GM21367 (cell line): ENCODE measurements around the gene LDHB.
"Not testable (repeated sequence)": the region's sequence is repeated elsewhere in the genome, so short reads cannot be mapped to it uniquely, and the experiment has no call there.

ENCODE experiments used
- ATAC-seq: cut with Tn5 transposase; IDR thresholded peaks from one replicate; pipeline ENCODE4 v1.9.1; 2021; ENCODE audit not compliant: unreplicated experiment

The LDHB gene

DNA sequence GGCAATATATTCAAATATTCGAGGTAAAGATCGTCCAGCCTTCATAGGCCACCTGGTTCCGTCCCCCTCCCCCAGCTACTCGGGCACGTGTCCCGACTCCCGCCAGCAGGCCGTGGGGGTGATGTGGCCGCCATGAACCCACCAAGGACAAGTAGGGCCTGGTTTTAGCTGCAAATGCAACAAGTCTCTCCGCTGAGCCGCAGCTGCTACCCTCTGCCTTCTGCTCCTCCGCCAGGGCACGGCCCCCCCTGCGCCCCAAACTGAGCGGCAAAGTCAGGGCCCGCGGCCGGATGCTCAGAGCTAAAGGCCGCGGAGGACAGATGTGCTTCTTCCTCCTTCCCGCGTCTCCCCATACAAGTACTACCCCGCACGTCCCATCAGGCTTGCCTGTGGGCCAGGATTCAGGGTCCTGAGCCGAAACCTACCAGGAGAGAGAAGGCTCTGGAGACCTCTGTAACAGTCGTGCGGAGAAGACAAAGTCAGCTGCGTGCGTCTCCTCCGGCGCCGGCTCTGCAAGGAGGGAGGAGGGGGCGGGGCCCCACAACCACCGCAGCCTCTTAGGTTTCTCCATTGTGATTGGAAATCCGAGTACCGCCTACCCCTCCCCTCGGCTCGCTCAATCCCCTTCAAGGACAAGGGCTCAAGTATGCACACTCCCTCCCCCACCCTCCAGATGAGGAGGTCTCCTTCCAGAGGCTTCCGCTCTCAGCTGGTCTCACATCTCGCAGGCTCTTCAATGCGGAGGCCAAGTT lies at the start of gene LDHB:
LDHB (minus strand) TSS at position 517 of the 752 bp plus-strand sequence. CDS start 3,171 bp downstream, outside the sequence.
- ATAC-seq, result peak; percentile 95

DNA sequence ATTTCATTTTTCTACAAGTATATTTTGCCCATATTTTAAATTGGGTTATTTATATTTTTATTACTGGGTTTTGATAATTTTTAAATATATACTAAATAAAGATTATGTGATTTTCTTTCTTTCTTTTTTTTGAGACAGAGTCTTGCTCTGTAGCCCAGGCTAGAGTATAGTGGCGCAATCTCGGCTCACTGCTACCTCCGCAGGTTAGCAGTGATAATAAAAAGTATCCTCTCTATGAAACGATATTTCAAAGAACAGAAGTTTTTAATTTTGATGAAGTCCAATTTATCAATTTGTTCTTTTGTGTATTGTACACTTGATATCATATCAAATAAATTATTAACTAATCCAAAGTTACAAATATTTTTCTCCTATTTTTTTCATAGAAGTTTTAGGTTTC lies 47.2 kb upstream of the LDHB start:
- ATAC-seq, result no peak

DNA sequence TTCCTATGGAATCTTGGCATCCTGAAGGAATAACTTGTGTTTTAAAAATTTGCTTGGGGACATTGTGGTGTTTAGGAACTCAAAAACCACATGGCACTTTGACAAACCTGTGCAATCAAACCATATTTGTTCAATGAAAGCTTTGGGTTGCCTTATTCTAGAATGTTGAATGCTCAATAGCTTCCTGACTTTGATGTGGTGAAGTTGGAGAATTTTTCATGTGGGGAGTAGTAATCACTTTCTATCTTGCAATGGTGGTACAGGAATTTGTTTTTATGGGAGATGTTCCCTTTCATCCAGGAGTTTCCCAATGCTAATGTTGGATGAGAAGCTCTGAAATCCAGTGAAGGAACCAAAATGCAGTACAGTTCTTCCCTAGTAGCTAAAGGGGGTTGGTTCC lies 42.2 kb upstream of the LDHB start:
- no peak for ATAC-seq

DNA sequence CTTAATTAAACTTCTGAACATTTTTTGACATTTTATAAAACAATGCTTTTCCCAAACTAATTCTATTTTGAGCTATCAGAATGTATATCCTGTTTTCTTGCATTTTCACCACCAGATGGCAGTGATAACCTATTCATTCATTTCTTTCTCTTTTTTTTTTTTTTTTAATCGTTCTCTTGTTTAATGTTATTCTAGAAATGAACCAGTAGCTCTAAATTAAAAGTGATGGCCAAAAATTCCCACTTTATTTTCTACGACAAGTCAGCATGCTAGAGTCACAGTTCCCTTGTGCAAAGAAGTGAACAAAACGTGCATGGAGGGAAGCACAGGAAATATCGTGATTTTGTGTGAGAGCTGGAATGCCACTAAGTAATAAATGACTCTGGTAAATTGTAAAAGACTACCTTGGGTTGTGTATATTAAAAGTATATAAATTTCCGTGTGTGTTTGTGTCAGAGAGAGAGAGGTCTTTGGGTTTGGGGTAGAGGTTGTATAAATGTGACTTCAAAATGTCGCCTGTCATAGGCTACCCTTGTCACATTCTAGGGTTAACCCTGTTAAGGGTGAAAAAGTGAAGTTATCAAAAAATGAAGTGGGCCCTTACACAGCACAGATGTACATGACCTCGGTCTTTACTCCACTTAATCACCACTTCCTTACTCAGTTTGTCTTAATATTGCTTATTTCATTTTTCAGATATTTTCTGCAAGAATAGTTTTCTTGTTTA lies 40.4 kb upstream of the LDHB start:
- no peak for ATAC-seq

DNA sequence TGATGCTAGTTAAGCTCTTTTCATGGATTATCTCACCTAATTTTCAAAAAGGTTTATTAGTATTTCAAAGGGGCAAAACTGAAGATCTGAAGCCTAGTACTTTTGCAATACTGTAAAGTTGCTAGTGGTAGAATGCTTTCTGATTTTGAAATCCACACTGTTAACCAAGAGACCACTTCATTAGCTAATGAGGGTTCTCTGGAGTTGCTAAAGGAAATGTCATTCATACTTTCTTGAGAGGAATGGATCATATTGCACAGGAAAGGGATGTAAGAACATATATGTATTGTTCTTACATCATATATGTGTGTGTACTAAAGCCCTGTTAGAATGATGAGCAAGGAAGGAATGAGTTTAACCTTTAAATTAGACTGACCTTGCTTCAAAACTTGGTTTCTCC lies 39.0 kb upstream of the LDHB start:
- no peak for ATAC-seq

DNA sequence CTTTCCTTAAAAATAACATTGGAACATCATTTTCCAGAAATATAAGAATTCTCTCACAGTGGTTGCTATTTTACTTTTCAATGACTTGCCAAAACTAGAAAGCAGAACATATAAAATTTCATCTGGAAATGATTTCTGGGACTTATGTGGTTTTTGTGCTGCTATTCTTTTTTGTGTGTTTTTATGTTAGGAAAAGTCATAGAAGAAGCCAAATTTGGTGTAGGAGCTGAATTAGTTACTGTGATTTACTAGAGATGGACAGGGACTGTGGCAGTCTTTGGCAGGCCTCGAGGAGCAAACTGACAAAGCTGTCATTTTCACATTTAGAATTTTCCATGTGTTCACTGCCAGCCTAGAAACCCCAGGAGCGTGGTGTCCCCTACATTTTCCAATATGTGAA lies 38.3 kb upstream of the LDHB start:
- no peak for ATAC-seq

DNA sequence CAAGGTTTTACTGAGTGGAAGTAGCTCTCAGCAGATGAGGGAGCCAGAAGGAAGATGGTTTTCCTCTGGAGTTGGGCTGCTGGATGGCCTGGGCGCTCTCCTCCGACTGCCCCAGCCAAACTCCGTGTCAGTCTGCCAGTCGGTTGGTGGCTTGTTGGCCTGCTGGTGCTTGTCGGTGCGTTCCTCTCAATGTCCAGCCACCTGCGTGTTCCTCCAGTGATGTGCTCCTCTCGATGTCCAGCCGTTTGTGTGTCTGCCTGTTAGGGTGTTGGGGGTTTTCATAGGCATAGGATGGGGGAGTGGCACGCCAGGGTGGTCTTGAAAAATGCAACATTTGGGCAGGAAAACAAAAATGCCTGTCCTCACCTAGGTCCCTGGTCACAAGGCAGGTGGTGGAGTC lies 37.0 kb upstream of the LDHB start:
- ATAC-seq, result no peak

DNA sequence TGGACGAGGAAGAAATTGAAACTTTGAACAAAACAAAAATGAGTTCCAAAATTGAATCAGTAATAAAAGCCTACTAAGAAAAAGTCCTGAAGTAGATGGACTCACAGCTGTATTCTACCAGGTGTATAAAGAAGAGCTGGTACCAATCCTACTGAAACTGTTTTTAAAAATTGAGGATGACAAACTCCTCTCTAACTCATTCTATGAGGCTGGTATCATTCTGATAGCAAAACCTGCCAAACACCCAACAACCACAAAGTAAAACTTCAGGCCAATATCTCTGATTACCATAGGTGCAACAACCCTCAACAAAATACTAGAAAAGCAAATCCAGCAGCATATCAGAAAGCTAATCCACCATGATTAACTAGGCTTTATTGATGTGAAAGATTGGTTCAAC lies 33.9 kb upstream of the LDHB start:
- ATAC-seq, result no peak

DNA sequence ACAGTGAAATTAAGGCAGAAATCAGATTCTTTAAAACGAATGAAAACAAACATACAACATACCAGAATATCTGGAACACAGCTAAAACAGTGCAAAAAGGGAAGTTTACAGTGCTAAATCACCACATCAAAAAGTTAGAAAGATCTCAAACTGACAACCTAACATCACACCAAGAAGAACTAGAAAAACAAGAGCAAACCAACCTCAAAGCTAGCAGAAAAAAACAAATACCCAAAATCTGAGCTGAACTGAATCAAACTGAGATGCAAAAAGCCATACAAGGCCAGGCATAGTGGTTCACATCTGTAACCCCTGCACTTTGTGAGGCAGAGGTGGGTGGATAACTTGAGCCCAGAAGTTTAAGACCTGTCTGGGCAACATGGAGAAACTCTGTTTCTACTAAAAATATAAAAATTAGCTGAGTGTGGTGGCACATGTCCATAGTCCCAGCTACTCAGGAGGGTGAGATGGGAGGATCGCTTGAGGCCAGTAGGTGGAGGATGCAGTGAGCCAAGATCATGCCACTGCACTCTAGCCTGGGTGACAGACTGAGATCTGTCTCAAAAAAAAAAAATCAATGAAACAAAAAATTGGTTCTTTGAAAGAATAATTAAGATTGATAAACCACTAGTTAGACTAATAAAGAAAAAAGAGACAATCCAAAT lies 33.2 kb upstream of the LDHB start:
- ATAC-seq, result no peak

DNA sequence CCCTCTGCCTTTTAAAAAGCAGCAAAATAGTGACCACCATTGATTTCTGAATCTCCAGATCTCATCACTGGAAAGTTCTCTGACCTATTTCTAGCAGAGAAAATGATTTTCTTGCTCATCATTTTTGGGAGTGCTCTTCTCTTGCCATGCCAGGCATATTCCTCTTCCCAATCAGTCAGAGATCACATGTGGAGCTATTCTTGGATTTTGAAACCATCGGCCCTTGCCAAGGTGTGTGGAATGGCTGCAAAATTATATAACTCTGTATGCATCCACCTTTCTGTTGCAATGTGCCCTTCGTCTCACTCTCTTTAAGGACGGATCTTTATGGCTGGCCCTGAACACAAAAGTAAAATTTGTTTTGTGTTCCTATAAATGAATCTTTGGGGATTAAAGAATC lies 25.5 kb upstream of the LDHB start:
- no peak for ATAC-seq

DNA sequence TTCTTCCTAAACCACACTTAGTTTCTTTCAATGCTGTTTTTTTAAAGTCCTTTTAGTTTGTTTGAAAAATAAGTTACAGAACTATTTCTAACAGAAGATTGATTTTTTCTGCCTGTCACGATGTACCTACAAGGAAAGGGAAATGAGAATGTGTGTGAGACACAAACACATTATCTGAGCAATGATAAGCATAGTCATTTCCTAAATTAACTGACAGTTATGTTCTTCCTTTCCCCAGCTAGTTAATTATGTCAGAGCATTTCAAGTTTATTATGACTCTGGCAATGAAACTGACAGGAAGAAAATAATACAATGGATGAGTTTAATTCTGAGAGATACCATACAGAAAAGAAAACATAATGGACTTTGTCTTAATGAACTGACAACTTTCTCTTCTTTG lies 21.3 kb upstream of the LDHB start:
- ATAC-seq, result no peak

DNA sequence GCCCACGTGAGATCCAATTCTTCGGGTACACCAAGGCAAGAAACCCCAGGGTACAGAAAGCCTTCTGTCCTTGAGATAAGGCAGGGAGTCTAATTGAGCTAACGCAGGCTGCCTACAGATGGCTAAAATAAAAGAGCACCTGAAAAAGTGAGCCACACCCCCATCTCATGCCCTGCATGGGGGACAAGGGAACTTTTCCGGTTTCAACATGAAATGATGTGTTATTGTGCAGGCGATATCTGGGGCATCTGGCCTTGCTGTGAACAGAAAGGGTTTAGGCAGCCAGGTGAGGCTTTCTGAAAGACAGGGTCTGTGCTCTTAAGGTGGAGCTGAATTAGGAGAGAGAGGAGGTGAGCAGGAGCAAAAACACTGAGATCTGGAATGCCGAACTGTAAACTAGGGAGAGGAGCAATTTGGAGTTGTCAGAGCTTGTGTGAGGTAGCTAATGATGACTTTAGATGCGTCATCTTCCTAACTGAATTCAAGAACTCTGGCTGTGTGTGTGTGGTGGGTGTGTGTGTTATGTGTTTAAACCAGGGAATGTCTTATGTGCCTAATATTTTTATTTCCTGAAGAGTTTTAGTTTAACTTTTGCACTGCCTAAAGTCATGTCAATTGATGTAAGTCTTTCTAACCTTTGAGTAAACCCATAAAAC lies 20.1 kb upstream of the LDHB start:
- ATAC-seq, result no peak

DNA sequence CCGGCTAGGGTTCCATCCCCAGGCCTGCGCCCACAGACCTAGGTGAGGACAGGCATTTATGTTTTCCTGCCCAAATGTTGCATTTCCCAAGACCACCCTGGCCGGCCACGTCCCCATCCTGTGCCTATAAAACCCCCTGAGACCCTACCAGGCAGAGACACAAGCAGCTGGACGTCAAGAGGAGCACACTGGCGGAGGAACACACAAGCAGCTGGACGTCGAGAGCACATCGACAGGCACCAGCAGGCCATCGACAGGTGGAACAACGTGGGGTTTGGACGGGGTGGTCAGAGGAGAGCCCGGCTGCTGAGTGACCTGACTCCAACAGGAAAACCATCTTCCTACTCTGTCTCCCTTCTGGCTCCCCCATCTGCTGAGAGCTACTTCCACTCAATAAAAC lies 19.6 kb upstream of the LDHB start:
- ATAC-seq, result no peak

DNA sequence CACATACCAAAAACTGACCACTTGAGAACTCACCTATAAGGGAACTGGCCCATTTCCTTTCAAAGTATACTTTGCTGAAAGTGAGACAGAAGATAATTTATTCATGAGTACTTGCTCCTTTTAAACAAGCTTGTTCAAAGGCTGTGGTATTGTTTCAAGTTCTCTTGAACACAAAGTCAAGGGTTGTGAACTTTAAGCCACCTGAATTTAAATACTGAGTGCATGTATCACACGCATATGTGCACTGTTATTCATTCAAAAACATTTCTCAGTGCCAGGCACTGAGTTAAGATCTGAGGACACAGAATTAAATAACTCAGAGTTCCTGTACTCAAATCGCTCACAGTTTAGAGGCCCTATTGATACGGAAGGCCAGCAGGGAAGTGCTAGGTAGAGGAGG lies 19.1 kb upstream of the LDHB start:
- no peak for ATAC-seq

DNA sequence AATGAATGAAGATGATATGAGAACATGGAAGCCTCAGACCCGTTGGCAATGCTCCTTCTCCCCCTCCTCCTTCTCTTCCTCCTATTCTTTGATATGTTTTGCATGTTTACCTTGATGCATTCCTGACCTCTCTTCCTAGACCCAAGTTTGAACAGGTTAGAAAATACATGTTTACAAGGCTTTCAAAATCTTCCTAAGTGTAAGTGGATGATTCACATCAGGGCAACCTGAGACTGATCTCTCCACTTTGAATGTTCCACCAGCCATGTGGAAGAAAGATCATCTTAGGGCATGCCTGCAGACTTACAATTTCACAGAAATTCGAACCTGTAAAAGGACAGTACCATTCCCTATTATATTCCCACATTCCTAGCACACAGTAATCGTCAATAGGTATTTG lies 18.0 kb upstream of the LDHB start:
- ATAC-seq, result no peak

DNA sequence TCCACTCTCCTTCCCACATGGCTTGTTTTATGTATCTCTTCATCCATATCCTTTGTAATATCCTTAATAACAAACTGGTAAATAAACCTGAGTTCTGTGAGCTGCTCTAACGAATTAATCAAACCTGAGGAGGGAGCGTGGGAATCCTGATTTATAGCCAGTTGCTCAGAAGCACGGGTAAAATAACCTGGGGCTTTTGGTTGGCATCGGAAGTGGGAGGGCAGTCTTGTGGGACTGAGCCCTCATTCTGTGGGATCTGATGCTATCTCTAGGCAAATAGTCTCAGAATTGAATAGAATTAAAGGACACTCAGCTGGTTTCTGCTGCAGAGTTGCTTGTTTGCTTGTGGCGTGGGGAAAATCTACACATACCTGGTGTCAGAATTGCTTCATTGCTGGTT lies 17.5 kb upstream of the LDHB start:
- no peak for ATAC-seq

DNA sequence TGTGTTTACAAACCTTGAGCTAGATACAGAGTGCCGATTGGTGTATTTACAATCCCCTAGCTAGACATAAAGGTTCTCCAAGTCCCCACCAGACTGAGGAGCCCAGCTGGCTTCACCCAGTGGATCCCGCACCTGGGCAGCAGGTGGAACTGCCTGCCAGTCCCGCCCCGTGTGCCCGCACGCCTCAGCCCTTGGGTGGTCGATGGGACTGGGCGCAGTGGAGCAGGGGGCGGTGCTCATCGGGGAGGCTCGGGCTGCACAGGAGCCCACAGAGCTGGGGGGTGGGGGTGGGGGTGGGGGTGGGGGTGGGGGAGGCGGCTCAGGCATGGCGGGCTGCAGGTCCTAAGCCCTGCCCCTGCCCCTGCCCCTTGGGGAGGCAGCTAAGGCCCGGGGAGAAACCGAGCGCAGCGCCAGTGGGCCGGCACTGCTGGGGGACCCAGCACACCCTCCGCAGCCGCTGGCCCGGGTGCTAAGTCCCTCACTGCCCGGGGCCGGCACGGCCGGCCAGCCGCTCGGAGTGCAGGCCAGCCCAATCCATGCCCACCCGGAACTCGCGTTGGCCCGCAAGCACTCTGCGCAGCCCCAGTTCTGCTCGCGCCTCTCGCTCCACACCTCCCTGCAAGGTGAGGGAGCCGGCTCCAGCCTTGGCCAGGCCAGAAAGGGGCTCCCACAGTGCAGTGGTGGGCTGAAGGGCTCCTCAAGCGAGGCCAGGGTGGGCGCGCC lies 16.3 kb upstream of the LDHB start:
- ATAC-seq, result not testable (repeated sequence)

DNA sequence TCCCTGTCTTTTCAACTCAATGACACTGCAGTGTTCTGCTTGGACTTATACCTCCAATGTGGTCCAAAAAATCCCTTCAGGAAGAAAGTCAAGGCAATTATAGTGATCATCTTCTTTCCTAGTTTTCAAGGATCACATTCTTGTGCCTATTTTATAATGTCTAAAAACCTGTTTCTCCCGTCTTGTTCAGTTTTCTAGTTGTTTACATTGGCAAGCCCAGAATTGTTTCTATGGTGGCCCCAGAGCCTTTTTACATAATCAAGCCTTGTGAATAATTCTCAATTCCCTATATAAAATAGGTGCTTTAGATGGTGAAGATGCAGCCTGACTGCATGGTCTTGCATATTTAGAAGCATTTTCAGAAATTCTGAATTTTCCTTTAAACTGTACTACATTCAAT lies 14.5 kb upstream of the LDHB start:
- ATAC-seq, result no peak

DNA sequence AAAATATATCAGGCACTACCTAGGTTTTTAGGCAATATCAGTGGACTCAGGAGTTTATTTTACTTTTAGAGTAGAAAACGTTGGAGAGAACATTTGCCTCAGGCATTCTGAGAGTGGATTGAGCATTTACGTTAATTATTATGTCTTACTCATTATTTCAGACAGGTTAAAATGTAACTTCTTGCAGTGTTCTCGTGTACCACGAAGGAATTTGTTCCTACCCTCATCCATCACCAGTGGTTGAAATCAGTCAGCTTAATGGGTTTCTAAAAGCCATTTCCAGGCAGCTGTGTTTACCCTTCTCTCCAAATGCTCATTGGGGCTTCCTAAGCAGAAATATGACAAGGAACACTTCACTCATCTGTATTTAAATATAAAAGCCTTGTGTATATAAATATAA lies 9.1 kb upstream of the LDHB start:
- ATAC-seq, result no peak

DNA sequence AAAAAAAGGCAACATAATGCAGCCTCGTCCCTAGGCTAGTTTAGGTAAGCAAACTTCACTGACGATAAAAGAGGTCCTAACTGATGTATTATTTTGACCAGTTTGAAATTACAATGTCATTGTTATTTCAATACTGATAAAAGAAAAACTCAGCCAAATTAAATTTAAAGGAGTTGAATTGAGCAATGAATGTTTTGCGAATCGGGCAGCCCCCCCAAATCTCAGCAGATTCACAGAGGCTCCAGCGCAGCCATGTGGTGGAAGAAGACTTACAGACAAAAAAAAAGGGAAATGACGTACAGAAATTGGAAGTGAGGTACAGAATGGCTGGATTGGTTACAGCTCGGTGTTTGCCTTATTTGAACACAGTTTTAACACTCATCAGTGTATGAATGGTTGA lies 8.2 kb upstream of the LDHB start:
- ATAC-seq, result no peak
